Epithelial cell of esophagus (primary cell): Measurements from ENCODE around the gene MUC21.
A peak's percentile ranks its signal among the peaks of the same experiment; 100 is the strongest.

Source experiments
- DNase-seq: peaks from one replicate; pipeline ENCODE4 v3.0.0; 2010; ENCODE audit warnings: low read depth
- H3K4me3 ChIP-seq: 2 replicates; pipeline ENCODE4 v1.5.1; 2011; ENCODE audit warnings: mild to moderate bottlenecking, low read length, control low read depth
- CTCF ChIP-seq: IDR thresholded peaks from 2 replicates; pipeline ENCODE4 v1.5.1; 2011; ENCODE audit warnings: low read depth, mild to moderate bottlenecking, low read length, control low read depth, inconsistent platforms; ENCODE audit not compliant: insufficient read depth; ENCODE audit errors: missing control alignments

Gene MUC21

GRCh38 chr6:30954631-30955366, 28.7 kb upstream of the MUC21 start:
- DNase-seq = peak; percentile 14
- TF ChIP-seq CTCF = no peak
- no peak overlapping the region for H3K4me3 ChIP-seq

- H3K4me3 ChIP-seq = peak overlapping the region; percentile 15
- no peak for TF ChIP-seq CTCF
- no peak for DNase-seq
Measured at GRCh38 chr6:30955367-30956042, 28.0 kb upstream of the MUC21 start.

GRCh38 chr6:30957716-30958115, 25.8 kb upstream of the MUC21 start:
- TF ChIP-seq CTCF = no peak
- DNase-seq = no peak
- H3K4me3 ChIP-seq = no peak overlapping the region

GRCh38 chr6:30960907-30961673, 22.4 kb upstream of the MUC21 start:
- peak; percentile 9 for DNase-seq
- TF ChIP-seq CTCF = no peak
- no peak overlapping the region for H3K4me3 ChIP-seq

- no peak for TF ChIP-seq CTCF
- no peak for DNase-seq
- no peak overlapping the region for H3K4me3 ChIP-seq
Measured at GRCh38 chr6:30962716-30963115, 20.8 kb upstream of the MUC21 start.

- peak; percentile 39 for DNase-seq
- no peak overlapping the region for H3K4me3 ChIP-seq
- TF ChIP-seq CTCF = no peak
Measured at GRCh38 chr6:30963641-30964040, 19.9 kb upstream of the MUC21 start.
